ENCODE results near the gene SLC11A2.
"Not testable (repeated sequence)": the region's sequence is repeated elsewhere in the genome, so short reads cannot be mapped to it uniquely, and the experiment has no call there.

The SLC11A2 gene

GRCh38 chr12:51025338-51025835 lies 797 bp downstream of the SLC11A2 start:
- no peak for FAIRE-seq

GRCh38 chr12:51023625-51024382 lies 2.4 kb downstream of the SLC11A2 start:
- no peak for FAIRE-seq

GRCh38 chr12:51021694-51022093 lies 4.5 kb downstream of the SLC11A2 start:
- FAIRE-seq, result no peak

GRCh38 chr12:51020448-51021182 lies 5.6 kb downstream of the SLC11A2 start:
- no peak for FAIRE-seq

- no peak for FAIRE-seq
Observed at GRCh38 chr12:51019927-51020326, 6.3 kb downstream of the SLC11A2 start.

- FAIRE-seq, result no peak
Observed at GRCh38 chr12:51018956-51019355, 7.2 kb downstream of the SLC11A2 start.

- FAIRE-seq, result no peak
Observed at GRCh38 chr12:51017452-51017851, 8.7 kb downstream of the SLC11A2 start.

GRCh38 chr12:51014467-51014866 lies 11.7 kb downstream of the SLC11A2 start:
- FAIRE-seq, result not testable (repeated sequence)

- FAIRE-seq, result no peak
Observed at GRCh38 chr12:51013441-51013840, 12.7 kb downstream of the SLC11A2 start.

GRCh38 chr12:51012570-51013236 lies 13.5 kb downstream of the SLC11A2 start:
- no peak for FAIRE-seq

- FAIRE-seq, result no peak
Observed at GRCh38 chr12:51011955-51012354, 14.2 kb downstream of the SLC11A2 start.

GRCh38 chr12:51009056-51009440 lies 17.1 kb downstream of the SLC11A2 start:
- no peak for FAIRE-seq

- peak; percentile 24 for FAIRE-seq
Observed at GRCh38 chr12:51008329-51009055, 17.7 kb downstream of the SLC11A2 start.

- no peak for FAIRE-seq
Observed at GRCh38 chr12:51005671-51006070, 20.5 kb downstream of the SLC11A2 start.

GRCh38 chr12:51005030-51005429 lies 21.2 kb downstream of the SLC11A2 start:
- no peak for FAIRE-seq

GRCh38 chr12:51004504-51004903 lies 21.7 kb downstream of the SLC11A2 start:
- no peak for FAIRE-seq

GRCh38 chr12:51001799-51002198 lies 24.4 kb downstream of the SLC11A2 start:
- no peak for FAIRE-seq

GRCh38 chr12:51000245-51000644 lies 25.9 kb downstream of the SLC11A2 start:
- no peak for FAIRE-seq

- no peak for FAIRE-seq
Observed at GRCh38 chr12:50999093-50999492, 27.1 kb downstream of the SLC11A2 start.

GRCh38 chr12:50992819-50993218 lies 33.4 kb downstream of the SLC11A2 start:
- FAIRE-seq, result no peak

- FAIRE-seq, result no peak
Observed at GRCh38 chr12:50991291-50991690, 34.9 kb downstream of the SLC11A2 start.

- no peak for FAIRE-seq
Observed at GRCh38 chr12:50990791-50991190, 35.4 kb downstream of the SLC11A2 start.

- no peak for FAIRE-seq
Observed at GRCh38 chr12:50990147-50990727, 35.9 kb downstream of the SLC11A2 start.
